HG03066 (cell line): Measurements from ENCODE around the gene TMEM14C.
"Not testable (repeated sequence)": the region's sequence is repeated elsewhere in the genome, so short reads cannot be mapped to it uniquely, and the experiment has no call there.

Experiments
- ATAC-seq: cut with Tn5 transposase; IDR thresholded peaks from one replicate; pipeline ENCODE4 v1.9.1; 2021; ENCODE audit warnings: low read depth; ENCODE audit not compliant: unreplicated experiment

The TMEM14C gene

DNA sequence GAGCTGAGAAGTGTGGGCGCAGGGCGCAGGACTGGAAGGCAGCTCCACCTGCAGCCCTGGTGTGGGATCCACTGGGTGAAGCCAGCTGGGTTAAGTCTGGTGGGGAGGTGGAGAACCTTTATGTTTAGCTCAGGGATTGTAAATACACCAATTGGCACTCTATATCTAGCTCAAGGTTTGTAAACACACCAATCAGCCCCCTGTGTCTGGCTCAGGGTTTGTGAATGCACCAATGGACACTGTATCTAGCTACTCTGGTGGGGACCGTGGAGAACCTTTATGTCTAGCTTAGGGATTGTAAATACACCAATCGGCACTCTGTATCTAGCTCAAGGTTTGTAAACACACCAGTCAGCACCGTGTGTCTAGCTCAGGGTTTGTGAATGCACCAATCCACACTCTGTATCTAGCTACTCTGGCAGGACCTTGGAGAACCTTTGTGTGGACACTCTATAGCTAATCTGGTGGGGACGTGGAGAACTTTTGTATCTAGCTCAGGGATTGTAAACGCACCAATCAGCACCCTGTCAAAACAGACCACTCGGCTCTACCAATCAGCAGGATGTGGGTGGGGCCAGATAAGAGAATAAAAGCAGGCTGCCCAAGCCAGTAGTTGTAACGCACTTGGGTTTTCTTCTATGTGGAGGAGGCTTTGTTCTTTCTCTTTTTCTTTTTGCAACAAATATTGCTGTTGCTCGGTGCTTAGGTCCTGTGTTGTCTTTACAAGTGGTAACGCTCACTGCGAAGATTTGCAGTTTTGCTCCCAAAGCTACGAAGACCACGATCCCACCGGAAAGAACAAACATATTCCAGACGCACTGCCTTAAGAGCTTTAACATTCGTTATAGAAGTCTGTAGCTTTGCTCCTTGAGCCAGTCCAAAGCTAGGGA, 1.7 kb upstream of the TMEM14C start:
- ATAC-seq: not testable (repeated sequence)

DNA sequence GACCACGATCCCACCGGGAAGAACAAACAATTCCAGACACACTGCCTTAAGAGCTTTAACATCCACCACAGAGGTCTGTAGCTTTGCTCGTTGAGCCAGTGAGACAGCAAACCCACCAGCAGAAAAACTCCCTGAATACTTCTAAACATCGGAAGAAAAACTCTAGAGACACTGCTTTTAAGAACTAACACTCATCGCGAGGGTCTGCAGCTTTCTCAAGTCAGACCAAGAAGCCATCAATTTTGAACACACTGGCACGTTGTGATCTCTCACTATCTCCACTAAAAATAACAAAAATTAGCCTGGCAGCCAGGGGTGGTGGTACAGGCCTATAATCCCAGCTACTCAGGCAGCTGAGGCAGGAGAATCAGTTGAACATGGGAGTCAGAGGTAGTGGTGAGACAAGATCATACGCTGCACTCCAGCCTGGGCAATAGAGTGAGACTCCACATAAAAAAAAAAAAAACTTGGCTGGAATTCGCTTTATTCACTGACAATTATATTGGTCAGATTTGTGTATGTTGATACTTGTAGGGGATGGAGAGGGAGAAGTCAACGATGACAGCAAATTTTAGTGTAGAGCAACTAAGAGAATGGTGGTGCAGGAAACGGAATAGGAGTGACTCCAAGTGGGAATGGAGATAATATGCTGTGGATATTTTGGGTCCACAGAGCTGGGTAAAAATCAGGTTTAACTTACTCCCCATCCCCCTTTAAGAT, 860 bp upstream of the TMEM14C start:
- no peak for ATAC-seq

DNA sequence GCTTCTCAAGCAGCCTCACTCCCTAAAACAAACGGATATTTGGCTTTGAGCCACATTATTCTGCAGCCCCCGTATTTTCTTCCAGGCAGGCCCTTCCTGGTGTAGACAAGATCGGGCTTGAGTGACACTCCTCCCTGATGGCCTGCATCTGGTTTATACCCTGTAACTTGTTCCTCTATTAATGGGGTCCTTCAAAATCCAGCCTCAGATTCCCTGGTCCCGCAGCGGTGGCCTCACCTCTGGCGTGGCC, 375 bp upstream of the TMEM14C start:
- ATAC-seq: no peak

GRCh38 chr6:10723567-10723881, 654 bp downstream of the TMEM14C start:
- no peak for ATAC-seq

- ATAC-seq: no peak
Measured at GRCh38 chr6:10725044-10725443, 2.2 kb downstream of the TMEM14C start.

GRCh38 chr6:10725716-10726115, 2.8 kb downstream of the TMEM14C start:
- no peak for ATAC-seq

DNA sequence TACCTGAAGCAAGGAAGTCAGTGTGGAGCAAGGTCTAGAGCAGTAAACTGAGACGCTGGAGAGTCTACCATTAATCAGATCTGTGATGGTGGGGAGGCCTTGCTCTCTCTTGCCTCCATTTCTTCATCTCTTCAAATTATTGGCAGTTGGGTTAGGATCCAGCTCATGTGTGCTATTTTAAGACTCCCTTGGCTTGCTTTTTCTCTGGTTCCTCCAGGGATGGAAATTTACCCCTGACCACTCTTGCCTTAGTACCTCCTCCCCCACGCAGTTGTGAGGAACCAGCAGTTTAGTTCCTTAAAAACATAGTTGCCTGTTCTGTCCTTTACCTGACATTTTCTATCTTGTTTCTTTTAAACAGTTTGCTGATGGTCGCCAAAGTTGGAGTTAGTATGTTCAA, 7.4 kb downstream of the TMEM14C start:
- no peak for ATAC-seq

- no peak for ATAC-seq
Measured at GRCh38 chr6:10733151-10733715, 10.4 kb downstream of the TMEM14C start.

DNA sequence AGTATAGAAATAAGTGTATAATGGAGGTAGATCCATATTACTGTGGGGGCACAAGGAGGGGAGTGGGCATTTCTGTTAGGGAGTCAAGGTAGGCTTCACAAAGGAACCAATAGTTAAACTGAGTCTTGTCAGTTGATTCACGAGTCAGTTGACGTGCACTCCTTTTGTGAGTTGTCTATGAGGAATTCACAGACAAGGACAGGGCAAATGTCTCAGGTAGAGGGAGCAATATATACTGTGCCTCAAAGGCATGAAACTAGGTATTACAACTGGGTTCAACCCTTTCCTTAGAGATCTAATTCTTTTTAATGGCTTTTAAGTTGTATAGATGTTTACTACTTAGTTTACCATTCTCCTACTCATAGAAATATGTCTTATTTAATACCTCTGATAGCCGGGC, 11.0 kb downstream of the TMEM14C start:
- no peak for ATAC-seq

DNA sequence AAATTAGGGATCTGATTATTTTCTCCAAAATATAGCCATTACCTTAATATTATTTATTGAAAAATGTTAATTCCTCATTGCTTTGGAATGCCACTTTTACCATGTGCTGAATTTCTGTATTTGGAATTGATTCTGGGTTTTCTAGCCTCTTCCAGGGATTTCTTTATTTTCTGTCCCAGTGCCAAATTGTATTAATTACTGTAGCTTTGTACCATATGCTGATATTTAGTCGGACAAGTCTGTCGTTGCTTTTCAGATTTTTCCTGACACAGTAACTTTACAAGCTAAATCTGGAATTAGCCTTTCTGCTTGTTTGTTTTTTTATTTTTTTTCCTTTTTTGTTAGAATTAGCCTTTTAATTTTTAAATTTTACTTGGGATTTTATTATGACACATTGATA, 13.9 kb downstream of the TMEM14C start:
- no peak for ATAC-seq

DNA sequence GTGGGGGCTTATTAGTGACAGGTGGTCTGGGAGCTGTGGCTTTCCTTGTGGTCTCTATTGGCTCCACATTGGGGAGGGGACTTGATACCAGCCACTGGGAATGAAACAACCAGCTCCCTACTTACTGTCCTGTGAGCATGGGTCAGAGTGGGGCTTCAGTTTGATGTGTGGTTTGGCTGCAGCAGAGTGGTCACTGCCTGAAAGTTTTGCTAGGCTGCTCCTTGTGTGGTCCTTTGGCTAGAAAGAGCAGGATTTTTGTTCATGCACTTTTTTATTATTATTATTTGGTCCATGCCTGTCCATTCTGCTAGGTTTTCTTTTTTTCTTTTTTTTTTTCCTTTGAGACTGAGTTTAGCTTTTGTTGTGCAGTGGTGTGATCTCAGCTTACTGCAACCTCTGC, 17.2 kb downstream of the TMEM14C start:
- no peak for ATAC-seq

DNA sequence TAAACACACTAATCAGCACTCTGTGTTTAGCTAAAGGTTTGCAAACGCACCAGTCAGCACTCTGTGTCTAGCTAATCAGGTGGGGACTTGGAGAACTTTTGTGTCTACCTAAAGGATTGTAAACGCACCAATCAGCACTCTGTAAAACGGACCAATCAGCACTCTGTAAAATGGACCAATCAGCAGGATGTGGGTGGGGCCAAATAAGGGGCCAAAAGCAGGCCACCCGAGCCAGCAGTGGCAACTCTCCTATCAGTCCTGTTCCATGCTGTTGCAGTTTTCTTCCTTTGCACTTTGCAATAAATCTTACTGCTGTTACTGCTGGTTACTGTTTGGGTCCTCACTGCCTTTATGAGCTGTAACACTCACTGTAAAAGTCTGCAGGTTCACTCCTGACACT, 18.8 kb downstream of the TMEM14C start:
- ATAC-seq: not testable (repeated sequence)

DNA sequence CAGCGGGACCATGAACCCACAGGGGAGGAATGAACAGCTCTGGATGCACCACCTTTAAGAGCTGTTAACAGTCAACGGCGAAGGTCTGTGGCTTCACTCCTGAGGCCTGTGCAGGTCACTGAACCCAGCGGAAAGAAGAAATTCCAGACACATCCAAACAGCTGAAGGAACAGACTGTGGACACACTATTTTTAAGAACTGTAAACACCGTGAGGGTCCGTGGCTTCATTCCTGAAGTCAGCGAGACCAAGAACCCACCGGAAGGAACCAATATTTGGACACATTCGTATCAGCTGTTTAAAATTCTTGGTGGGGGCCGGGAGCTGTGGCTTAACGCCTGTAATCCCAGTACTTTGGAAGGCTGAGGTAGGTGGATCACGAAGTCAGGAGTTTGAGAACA, 19.4 kb downstream of the TMEM14C start:
- no peak for ATAC-seq

GRCh38 chr6:10743515-10743914, 20.6 kb downstream of the TMEM14C start:
- ATAC-seq: no peak

DNA sequence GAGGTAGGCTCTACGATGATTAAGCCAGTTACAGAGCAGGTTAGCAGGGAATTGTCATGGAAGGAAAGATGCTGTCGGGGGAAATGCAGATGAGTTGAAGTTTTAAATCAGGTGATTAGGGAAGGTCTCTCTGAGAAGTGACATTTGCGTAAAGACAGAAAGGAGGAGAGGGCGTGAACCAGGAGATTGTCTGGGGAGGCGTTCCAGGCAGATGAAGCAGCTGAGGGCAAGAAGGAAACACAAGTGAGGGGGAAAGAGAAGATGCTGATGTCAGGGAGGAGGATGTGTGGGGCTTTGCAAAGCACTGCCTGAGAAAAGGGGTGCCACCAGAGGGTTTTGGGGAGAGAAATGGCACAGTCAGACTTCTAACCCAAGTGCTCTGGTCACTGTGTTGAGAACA, 22.2 kb downstream of the TMEM14C start:
- no peak for ATAC-seq

DNA sequence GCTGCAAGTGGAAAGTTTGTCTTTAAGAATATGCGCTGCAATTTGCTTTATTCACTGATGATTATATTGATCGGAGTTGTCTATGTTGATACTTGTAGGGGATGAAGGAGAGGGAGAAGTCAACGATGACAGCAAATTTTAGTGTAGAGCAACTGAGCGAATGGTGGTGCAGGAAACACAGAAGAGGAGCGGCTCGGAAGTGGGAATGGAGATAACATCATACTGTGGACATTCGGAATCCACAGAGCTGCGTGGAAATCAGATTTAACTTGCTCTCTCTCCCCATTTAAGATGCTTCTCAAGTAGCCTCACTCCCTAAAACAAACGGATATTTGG, 24.0 kb downstream of the TMEM14C start:
- no peak for ATAC-seq

GRCh38 chr6:10747251-10747972, 24.5 kb downstream of the TMEM14C start, which contains the start of gene TMEM14B:
TSS of gene TMEM14B (plus strand) at chr6:10747805. CDS start at chr6:10749246, 1,441 bp downstream.
- peak; percentile 97 for ATAC-seq

DNA sequence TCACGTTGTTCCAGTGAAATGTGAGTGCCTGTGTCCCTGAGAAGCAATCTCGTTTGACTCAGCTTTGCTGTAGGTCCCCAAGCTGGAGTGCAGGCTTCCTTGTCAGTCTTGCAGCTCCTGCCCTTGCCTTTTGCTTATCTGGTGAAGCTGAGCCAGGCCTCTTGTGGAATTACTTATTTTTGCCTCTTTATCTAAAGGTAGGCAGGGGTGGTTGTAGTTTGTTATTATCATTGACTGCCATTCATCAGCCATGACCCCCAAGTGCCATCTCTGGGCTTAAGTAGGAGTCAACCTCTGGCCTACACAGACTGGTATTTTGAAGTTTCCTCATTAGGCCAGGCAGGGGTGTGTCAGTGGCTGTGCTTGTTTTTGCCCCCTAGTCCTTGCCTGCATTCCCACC, 26.9 kb downstream of the TMEM14C start:
- no peak for ATAC-seq

- not testable (repeated sequence) for ATAC-seq
Measured at GRCh38 chr6:10750568-10750967, 27.7 kb downstream of the TMEM14C start.

DNA sequence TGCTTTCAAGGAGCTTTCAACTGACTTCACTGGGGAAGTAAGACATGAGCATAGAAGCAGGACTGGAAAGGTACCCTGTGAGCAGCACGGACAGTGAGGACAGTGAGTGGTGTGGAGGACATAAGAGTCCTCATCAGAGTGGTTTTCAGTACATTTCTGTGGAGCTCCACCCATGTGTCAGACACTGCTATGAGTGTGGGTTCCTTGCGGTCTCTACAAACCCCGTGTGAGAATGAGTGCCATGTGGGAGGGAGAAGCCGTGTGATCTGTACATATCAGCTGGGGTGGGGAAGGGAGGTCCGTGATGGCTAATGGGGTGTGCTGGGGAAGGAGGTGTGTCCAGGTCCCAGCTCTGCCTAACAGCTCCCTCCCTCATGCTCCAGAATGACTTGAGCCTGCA, 28.9 kb downstream of the TMEM14C start:
- not testable (repeated sequence) for ATAC-seq

GRCh38 chr6:10756085-10756484, 33.2 kb downstream of the TMEM14C start:
- no peak for ATAC-seq
